HG03460 (cell line): ENCODE measurements around the gene CASP10.

Experiments
- ATAC-seq: cut with Tn5 transposase; IDR thresholded peaks from one replicate; pipeline ENCODE4 v1.9.1; 2021; ENCODE audit not compliant: unreplicated experiment

CASP10 gene

GRCh38 chr2:201195331-201195730 is 12.4 kb downstream of the CASP10 start:
- no peak for ATAC-seq

GRCh38 chr2:201196003-201196402 is 13.1 kb downstream of the CASP10 start:
- no peak for ATAC-seq

DNA sequence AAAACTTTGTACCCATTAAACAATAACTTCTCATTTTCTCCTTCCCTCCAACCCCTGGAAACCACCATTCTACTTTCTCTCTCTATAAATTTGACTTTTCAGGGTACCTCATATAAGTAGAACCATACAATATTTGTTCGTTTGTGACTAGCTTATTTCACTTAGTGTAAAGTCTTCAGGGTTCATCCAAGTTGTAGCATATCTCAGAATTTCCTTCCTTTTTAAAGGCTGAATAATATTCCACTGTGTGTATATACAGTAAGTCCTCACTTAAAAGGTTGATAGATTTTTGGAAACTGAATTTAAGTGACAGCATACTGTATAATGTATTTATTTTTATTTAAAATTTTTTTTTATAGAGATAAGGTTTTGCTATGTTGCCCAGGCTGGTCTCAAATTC is 13.9 kb downstream of the CASP10 start:
- ATAC-seq, result no peak

DNA sequence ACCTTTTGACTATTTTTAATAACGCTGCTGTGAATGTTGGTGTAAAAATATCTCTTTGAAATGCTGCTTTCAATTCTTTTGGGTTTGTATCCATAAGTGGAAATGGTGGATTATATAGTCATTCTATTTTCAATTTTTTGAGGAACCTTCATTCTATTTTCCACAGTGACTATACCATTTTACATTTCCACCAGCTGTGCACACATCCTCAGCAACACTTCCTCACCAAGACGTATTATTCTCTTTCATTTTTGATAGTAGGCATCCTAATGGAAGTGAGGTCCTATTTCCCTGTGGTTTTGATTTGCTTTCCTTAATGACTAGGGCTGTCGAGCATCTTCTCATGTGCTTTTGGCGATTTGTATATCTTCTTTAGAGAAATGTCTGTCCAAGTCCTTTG is 14.8 kb downstream of the CASP10 start:
- no peak for ATAC-seq

- no peak for ATAC-seq
These were observed 16.9 kb downstream of the CASP10 start for GRCh38 chr2:201199847-201200246.

DNA sequence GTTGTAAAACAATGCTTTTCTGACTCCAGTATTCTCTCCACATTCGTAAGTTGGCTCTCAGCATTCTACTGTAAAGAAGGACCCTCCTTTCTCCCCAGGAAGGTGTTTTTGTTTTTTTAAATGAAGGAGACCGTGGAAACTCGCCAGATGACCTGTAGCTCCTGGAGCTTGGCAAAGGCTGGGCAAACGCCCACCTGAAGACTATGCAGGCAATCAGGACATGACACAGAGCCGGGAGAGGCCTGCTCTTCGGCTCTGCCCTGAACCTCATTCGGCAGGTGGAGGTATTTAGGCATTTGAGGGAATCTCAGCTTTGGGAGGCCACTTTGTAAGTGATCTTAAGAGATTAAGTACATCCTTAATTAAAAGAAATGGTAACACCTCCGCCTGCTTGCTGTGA is 17.4 kb downstream of the CASP10 start:
- no peak for ATAC-seq

DNA sequence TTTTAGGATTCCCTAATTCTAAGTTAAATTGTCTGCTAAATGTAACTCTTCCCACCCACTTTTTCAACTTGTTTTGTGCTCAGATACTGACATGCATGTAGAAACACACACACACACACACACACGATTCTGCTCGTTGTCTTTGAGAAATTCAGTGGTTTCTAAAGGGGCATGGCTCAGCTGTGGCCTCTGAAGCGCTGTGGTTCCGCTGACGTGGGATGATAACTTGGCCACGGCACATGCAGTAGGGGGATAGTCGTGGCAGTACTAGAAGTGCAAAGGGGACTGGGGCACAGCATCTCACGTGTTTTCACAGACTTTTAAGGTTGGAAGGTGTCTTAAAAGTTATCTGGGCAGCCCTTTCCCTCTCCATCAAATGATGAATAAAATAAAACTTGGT is 18.4 kb downstream of the CASP10 start:
- ATAC-seq, result no peak

- no peak for ATAC-seq
These were observed 21.1 kb downstream of the CASP10 start for GRCh38 chr2:201203916-201204654.

DNA sequence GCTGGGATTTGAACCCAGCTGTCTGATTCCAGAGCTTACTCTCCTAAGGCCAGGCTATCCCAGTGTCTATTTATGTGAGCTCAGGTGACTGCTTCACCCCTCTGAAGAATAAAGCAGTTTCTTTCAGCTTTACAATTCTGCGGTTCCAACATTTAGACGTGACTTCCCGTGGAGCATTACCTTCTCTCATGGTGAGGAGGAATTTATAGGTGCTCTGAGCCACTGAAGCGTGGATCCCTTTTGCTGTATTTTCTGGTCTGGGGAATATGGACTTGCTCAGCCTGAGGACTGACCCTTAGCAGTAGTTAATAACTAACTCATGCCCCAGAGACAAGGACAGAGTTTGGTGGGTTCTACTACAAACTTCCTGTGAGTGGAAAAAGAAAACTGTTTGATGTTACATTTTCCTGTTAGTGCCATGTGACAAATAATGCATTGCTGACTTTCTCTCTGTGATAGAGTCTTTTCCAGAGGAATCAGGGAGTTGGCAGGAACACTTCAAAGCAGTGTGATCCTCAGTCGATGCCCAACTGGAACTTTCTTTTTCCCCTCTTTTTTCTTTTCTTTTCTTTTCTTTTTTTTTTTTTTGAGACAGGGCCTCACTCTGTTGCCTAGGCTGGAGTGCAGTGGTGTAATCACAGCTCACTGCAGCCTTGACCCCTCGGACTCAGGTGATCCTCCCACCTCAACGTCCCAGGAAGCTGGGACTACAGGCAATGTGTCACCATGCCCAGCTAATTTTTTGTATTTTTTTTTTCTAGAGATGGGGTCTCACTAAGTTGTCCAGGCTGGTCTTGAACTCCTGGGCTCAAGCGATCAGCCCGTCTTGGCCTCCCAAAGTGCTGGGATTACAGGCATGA is 21.9 kb downstream of the CASP10 start:
- peak; percentile 46 for ATAC-seq

- no peak for ATAC-seq
These were observed 22.5 kb downstream of the CASP10 start for GRCh38 chr2:201205515-201205849.

DNA sequence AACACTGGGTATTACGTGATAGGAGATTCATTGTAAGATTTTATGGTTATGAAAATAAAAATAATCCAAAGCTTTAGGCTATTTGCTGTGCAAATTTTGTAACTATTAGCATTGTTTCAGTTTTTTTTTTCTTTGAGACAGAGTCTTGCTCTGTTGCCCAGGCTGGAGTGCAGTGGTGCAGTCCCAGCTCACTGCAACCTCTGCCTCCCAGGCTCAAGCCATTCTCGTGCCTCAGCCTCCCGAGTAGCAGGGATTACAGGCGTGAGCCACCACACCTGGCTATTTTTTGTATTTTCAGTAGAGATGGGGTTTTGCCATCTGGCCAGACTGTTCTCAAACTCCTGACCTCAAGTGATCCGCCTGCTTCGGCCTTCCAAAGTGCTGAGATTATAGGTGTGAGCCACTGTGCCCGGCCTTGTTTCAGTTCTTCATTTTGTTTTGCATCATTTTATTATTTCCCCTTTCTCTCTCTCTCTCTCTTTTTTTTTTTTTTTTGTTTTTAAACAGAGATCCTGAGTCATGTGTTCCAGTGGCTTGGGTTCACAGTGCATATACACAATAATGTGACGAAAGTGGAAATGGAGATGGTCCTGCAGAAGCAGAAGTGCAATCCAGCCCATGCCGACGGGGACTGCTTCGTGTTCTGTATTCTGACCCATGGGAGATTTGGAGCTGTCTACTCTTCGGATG is 25.8 kb downstream of the CASP10 start:
- ATAC-seq, result peak; percentile 63

DNA sequence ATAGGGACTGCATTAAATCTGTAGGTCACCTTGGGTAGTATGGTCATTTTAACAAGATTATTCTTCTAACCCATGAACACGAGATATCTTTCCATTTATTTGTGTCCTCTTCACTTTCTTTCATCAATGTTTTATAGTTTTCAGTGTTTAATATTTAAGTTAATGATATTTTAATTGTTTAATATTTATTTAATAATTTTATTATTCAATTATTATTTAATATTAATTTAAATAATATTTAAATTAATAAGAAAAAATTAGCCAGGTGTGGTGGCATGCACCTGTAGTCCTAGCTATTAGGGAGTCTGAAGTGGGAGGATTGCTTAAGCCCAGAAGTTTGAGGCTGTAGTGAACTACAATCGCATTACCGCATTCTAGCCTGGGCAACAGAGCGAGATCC is 33.0 kb downstream of the CASP10 start:
- no peak for ATAC-seq

DNA sequence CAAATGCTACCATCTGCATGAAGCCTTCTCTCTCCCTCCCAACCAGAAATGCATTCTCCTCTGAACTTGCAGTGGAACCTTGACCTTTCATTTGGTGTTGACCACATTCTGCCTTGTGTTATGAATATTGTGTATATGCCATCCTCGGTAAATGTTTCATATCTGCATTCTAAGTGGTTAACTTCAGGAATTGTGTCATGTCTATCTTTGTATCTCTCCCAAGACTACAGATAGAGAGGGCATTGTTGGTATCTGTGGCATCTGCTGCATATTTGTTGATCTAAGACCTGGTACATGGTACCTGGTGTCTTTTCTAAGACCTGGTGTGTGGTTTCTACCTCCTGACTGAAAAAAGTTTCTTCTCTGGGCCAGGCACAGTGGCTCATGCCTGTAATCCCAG is 34.0 kb downstream of the CASP10 start:
- ATAC-seq, result no peak

DNA sequence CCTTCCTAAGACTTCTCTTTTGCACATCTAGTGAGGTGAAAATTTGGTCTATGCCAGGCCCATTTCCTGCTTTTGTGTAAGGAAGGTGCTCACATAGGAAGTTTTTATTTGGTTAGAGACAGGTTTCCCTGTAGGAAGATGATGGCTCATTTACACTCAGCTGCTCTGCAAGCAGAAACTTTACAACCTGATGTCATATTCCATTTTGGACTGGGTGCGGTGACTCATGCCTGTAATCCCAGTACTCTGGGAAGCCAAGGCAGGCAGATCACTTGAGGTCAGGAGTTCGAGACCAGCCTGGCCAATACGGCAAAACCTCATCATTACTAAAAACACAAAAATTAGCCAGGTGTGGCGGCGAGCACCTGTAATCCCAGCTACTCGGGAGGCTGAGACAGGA is 35.8 kb downstream of the CASP10 start:
- no peak for ATAC-seq

DNA sequence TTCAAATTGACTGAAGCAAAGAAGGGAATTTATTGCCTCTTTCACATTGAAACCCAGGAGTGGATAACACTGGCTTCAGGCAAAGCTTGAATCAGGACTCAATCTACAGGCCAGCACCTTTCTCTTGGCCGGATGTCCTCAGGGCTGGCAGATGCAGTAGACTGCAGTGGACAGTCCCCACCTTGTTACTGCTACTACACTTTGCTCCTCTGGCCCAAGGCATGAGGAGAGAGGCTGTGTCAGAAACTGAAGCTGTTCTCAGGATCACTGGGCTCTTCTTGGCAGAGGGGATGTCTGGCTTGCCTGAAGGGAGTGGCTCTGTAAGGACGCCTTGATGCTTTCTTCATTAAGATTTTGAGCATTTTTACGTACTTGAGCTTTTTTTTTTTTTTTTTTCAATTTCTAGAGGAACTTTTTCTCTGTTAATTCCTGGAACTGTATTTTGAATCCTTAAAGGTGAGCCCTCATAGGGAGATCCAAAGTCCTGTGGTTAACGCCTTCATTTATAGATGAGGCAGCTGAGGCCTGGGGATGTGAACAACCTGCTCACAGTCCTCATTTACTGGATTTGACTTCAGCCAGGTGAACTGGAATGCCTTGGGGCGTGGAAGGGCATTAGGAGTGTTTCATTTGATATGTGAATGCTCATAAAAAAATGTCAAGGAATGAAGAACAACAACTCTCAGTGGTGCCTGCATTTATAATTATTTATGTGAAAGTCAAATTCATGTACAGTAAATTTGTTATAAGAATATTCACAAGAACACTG is 36.6 kb downstream of the CASP10 start:
- ATAC-seq, result no peak

DNA sequence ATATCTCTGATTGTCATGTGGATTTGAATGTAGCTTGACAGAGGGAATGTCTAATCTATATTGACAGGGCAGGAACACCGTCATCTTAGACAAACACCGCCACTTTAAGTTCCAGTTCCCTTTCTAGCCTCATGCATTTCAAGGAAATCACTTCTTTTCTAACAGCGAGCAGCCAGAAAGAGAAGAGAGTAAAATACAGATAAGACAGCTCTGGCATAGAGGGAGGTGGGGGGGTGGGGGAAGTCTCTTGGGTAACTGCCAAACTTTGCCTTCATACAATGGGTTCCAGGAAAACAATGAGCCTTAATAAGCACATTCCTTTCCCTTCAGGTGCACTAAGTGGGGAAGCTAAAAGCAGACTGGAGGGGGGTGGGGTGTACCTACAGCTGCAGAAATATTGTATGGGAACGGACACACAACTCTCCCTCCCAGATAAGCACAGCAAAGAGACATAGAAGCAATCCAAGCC is 37.2 kb downstream of the CASP10 start:
- no peak for ATAC-seq

- ATAC-seq, result peak; percentile 92
These were observed 40.4 kb downstream of the CASP10 start for GRCh38 chr2:201223089-201224073.

GRCh38 chr2:201228271-201228911 is 45.5 kb downstream of the CASP10 start:
- ATAC-seq, result no peak

DNA sequence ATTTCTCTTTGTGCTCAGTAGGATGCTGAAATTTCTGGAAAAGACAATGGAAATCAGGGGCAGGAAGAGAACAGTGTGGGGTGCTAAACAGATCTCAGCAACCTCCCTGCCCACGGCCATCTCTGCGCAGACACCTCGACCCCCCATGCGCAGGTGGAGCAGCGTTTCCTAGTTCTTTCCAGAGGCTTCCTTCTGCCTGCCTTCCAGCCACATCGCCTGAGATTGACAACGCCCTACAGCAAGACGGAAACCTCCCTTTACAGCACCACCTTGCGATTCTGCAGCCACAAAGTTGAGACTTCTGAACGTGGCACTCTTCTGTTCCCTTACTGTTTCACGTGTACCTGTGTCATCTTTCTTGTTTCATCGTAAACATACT is 46.0 kb downstream of the CASP10 start:
- no peak for ATAC-seq
